HEK293 (cell line): ENCODE data around the gene TMIGD2.

Source experiments
- MYNN ChIP-seq: fragments of 450-650 bp; formaldehyde crosslinking; IDR thresholded peaks from 2 replicates; pipeline ENCODE4 v1.5.1; 2016; ENCODE audit warnings: missing biosample characterization, missing genetic modification characterization, borderline replicate concordance
- SCRT2 ChIP-seq: fragments of 450-650 bp; formaldehyde crosslinking; IDR thresholded peaks from 2 replicates; pipeline ENCODE4 v1.5.1; 2016; ENCODE audit warnings: missing biosample characterization, missing genetic modification characterization
- SETDB1 ChIP-seq: IDR thresholded peaks from one replicate; pipeline ENCODE4 v1.6.1; 2017; ENCODE audit warnings: mild to moderate bottlenecking, low read length, moderate library complexity, mixed read lengths; ENCODE audit not compliant: insufficient read length
- SP3 ChIP-seq: fragments of 450-650 bp; formaldehyde crosslinking; IDR thresholded peaks from 2 replicates; pipeline ENCODE4 v1.5.1; 2016; ENCODE audit warnings: missing biosample characterization, missing genetic modification characterization
- TCF7L2 ChIP-seq: IDR thresholded peaks from 2 replicates; pipeline ENCODE4 v1.6.1; 2011; ENCODE audit warnings: low read depth, mild to moderate bottlenecking, inconsistent platforms, low read length, moderate library complexity, borderline replicate concordance
- WT1 ChIP-seq: fragments of 450-650 bp; formaldehyde crosslinking; IDR thresholded peaks from 2 replicates; pipeline ENCODE4 v1.5.1; 2016; ENCODE audit warnings: missing biosample characterization, missing genetic modification characterization
- YY2 ChIP-seq: fragments of 450-650 bp; formaldehyde crosslinking; IDR thresholded peaks from 2 replicates; pipeline ENCODE4 v1.5.1; 2016; ENCODE audit warnings: missing biosample characterization, missing genetic modification characterization
- ZBTB48 ChIP-seq: fragments of 450-650 bp; formaldehyde crosslinking; IDR thresholded peaks from 2 replicates; pipeline ENCODE4 v1.5.1; 2016; ENCODE audit warnings: missing biosample characterization, missing genetic modification characterization
- ZBTB7A ChIP-seq: fragments of 450-650 bp; formaldehyde crosslinking; IDR thresholded peaks from 2 replicates; pipeline ENCODE4 v1.5.1; 2016; ENCODE audit warnings: low read depth, missing biosample characterization, missing genetic modification characterization
- ZFP69B ChIP-seq: fragments of 450-650 bp; formaldehyde crosslinking; IDR thresholded peaks from 2 replicates; pipeline ENCODE4 v1.5.1; 2016; ENCODE audit warnings: missing biosample characterization, missing genetic modification characterization
- ZNF121 ChIP-seq: fragments of 450-650 bp; formaldehyde crosslinking; IDR thresholded peaks from 2 replicates; pipeline ENCODE4 v1.5.1; 2016; ENCODE audit warnings: missing biosample characterization, missing genetic modification characterization
- ZNF133 ChIP-seq: fragments of 450-650 bp; formaldehyde crosslinking; IDR thresholded peaks from 2 replicates; pipeline ENCODE4 v1.5.1; 2016; ENCODE audit warnings: missing biosample characterization, missing genetic modification characterization
- ZNF2 ChIP-seq: fragments of 450-650 bp; formaldehyde crosslinking; IDR thresholded peaks from 2 replicates; pipeline ENCODE4 v1.5.1; 2016; ENCODE audit warnings: missing biosample characterization, missing genetic modification characterization
- ZNF335 ChIP-seq: fragments of 450-650 bp; formaldehyde crosslinking; conservative IDR thresholded peaks from 2 replicates; pipeline ENCODE4 v1.5.1; 2016; ENCODE audit warnings: missing biosample characterization, missing genetic modification characterization
- ZNF423 ChIP-seq: fragments of 450-650 bp; formaldehyde crosslinking; IDR thresholded peaks from 2 replicates; pipeline ENCODE4 v1.5.1; 2016; ENCODE audit warnings: missing biosample characterization, missing genetic modification characterization
- ZNF558 ChIP-seq: fragments of 450-650 bp; formaldehyde crosslinking; IDR thresholded peaks from 2 replicates; pipeline ENCODE4 v1.5.1; 2016; ENCODE audit warnings: missing biosample characterization, missing genetic modification characterization
- ZNF776 ChIP-seq: fragments of 450-650 bp; formaldehyde crosslinking; IDR thresholded peaks from 2 replicates; pipeline ENCODE4 v1.5.0; 2017; ENCODE audit warnings: missing biosample characterization, missing genetic modification characterization, borderline replicate concordance
- TF ChIP-seq, protein P1 (sequence below): fragments of 450-650 bp; formaldehyde crosslinking; IDR thresholded peaks from 2 replicates; pipeline ENCODE4 v1.5.1; 2016; ENCODE audit warnings: missing biosample characterization, missing genetic modification characterization
- TF ChIP-seq, protein P2 (sequence below): fragments of 450-650 bp; formaldehyde crosslinking; IDR thresholded peaks from 2 replicates; pipeline ENCODE4 v1.5.1; 2016; ENCODE audit warnings: missing biosample characterization, missing genetic modification characterization
- TF ChIP-seq, protein P3 (sequence below): fragments of 450-650 bp; formaldehyde crosslinking; IDR thresholded peaks from 2 replicates; pipeline ENCODE4 v1.5.1; 2016; ENCODE audit warnings: missing biosample characterization, missing genetic modification characterization
- TF ChIP-seq, protein P4 (sequence below): sonication (generic); formaldehyde crosslinking; IDR thresholded peaks from 2 replicates; pipeline ENCODE4 v1.8.1; 2022; ENCODE audit warnings: mild to moderate bottlenecking, moderate library complexity, missing genetic modification reagents
- TF ChIP-seq, protein P5 (sequence below): fragments of 450-650 bp; formaldehyde crosslinking; IDR thresholded peaks from 2 replicates; pipeline ENCODE4 v1.5.1; 2016; ENCODE audit warnings: missing biosample characterization, missing genetic modification characterization
- TF ChIP-seq, protein P6 (sequence below): fragments of 450-650 bp; formaldehyde crosslinking; IDR thresholded peaks from 2 replicates; pipeline ENCODE4 v1.5.1; 2016; ENCODE audit warnings: missing biosample characterization, missing genetic modification characterization, borderline replicate concordance
- TF ChIP-seq, protein P7 (sequence below): fragments of 450-650 bp; formaldehyde crosslinking; IDR thresholded peaks from 2 replicates; pipeline ENCODE4 v1.5.1; 2016; ENCODE audit warnings: missing biosample characterization, missing genetic modification characterization
- TF ChIP-seq, protein P8 (sequence below): fragments of 450-650 bp; formaldehyde crosslinking; IDR thresholded peaks from 2 replicates; pipeline ENCODE4 v1.5.1; 2016; ENCODE audit warnings: missing biosample characterization, missing genetic modification characterization

The TMIGD2 gene

DNA sequence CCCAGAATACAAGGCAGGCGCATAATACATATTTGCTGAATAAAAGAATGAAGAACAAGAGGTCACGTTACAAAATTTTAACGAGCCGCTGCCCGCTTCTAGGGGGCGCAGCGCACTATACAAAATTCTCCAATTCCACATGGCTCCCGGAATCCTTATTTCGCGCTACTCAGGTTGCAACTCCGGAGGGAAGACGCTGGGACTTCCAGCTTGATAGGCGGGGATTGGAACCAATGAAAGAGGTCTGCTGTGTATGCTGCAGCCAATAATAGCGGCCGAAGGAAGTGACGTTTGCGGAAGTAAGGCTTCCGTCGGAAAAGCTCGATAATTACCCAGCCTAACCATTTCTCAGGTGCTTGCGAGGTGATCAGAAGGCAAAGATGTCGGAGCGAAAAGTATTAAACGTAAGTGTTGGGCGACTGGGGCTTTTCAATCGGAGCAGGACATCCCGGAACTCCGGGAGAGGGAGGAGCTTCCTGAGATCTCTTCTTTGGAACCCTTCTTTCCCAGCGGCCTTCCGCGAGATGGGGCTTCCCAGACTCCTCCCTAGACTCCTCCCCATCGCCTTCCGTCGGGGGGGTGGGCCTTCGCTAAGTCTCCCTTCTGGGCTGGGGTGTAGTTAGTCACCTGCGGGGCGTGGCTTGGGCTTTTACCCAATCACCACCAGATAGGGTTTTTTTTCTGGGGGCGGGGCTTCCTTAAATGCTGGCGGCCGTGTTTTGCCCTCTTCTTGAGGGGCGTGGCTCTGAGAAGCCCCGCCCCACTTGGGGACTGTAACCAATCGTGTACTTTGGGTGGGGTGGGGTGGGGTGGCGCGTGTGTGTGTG is 55.2 kb downstream of the TMIGD2 start, which contains the start of gene YJU2 (continued):
- TF ChIP-seq, protein P1, sequence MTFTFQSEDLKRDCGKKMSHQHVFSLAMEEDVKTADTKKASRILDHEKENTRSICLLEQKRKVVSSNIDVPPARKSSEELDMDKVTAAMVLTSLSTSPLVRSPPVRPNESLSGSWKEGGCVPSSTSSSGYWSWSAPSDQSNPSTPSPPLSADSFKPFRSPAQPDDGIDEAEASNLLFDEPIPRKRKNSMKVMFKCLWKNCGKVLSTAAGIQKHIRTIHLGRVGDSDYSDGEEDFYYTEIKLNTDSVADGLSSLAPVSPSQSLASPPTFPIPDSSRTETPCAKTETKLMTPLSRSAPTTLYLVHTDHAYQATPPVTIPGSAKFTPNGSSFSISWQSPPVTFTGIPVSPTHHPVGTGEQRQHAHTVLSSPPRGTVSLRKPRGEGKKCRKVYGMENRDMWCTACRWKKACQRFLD = no peak
- TF ChIP-seq ZBTB7A (tag by site-specific recombination) = no peak
- TF ChIP-seq MYNN (tag by site-specific recombination) = no peak
- TF ChIP-seq WT1 (tag by site-specific recombination) = 0 out of 2 replicates have a peak, but pooled peaks have one; percentile 31
- TF ChIP-seq SETDB1 = peak; percentile 38
- TF ChIP-seq, protein P2, sequence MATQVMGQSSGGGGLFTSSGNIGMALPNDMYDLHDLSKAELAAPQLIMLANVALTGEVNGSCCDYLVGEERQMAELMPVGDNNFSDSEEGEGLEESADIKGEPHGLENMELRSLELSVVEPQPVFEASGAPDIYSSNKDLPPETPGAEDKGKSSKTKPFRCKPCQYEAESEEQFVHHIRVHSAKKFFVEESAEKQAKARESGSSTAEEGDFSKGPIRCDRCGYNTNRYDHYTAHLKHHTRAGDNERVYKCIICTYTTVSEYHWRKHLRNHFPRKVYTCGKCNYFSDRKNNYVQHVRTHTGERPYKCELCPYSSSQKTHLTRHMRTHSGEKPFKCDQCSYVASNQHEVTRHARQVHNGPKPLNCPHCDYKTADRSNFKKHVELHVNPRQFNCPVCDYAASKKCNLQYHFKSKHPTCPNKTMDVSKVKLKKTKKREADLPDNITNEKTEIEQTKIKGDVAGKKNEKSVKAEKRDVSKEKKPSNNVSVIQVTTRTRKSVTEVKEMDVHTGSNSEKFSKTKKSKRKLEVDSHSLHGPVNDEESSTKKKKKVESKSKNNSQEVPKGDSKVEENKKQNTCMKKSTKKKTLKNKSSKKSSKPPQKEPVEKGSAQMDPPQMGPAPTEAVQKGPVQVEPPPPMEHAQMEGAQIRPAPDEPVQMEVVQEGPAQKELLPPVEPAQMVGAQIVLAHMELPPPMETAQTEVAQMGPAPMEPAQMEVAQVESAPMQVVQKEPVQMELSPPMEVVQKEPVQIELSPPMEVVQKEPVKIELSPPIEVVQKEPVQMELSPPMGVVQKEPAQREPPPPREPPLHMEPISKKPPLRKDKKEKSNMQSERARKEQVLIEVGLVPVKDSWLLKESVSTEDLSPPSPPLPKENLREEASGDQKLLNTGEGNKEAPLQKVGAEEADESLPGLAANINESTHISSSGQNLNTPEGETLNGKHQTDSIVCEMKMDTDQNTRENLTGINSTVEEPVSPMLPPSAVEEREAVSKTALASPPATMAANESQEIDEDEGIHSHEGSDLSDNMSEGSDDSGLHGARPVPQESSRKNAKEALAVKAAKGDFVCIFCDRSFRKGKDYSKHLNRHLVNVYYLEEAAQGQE = peak; percentile 48; the same call in 1 of the 2 replicates
- no peak for TF ChIP-seq ZBTB48 (tag by site-specific recombination)
- TF ChIP-seq, protein P3, sequence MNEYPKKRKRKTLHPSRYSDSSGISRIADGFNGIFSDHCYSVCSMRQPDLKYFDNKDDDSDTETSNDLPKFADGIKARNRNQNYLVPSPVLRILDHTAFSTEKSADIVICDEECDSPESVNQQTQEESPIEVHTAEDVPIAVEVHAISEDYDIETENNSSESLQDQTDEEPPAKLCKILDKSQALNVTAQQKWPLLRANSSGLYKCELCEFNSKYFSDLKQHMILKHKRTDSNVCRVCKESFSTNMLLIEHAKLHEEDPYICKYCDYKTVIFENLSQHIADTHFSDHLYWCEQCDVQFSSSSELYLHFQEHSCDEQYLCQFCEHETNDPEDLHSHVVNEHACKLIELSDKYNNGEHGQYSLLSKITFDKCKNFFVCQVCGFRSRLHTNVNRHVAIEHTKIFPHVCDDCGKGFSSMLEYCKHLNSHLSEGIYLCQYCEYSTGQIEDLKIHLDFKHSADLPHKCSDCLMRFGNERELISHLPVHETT (tag by site-specific recombination) = peak; percentile 99
- no peak for TF ChIP-seq ZNF423 (tag by site-specific recombination)
- peak; percentile 88 for TF ChIP-seq ZNF335 (tag by site-specific recombination)
- peak; percentile 94 for TF ChIP-seq SP3 (tag by site-specific recombination)
- TF ChIP-seq, protein P4, sequence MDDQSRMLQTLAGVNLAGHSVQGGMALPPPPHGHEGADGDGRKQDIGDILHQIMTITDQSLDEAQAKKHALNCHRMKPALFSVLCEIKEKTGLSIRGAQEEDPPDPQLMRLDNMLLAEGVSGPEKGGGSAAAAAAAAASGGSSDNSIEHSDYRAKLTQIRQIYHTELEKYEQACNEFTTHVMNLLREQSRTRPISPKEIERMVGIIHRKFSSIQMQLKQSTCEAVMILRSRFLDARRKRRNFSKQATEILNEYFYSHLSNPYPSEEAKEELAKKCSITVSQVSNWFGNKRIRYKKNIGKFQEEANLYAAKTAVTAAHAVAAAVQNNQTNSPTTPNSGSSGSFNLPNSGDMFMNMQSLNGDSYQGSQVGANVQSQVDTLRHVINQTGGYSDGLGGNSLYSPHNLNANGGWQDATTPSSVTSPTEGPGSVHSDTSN = peak; percentile 95; the same call in 1 of the 2 replicates
- TF ChIP-seq YY2 (tag by site-specific recombination) = peak; percentile 90
- no peak for TF ChIP-seq ZNF121 (tag by site-specific recombination)
- no peak for TF ChIP-seq TCF7L2
- TF ChIP-seq ZNF558 (tag by site-specific recombination) = peak; percentile 78; the same call in 1 of the 2 replicates
- no peak for TF ChIP-seq ZNF776 (tag by site-specific recombination)
- TF ChIP-seq, protein P5, sequence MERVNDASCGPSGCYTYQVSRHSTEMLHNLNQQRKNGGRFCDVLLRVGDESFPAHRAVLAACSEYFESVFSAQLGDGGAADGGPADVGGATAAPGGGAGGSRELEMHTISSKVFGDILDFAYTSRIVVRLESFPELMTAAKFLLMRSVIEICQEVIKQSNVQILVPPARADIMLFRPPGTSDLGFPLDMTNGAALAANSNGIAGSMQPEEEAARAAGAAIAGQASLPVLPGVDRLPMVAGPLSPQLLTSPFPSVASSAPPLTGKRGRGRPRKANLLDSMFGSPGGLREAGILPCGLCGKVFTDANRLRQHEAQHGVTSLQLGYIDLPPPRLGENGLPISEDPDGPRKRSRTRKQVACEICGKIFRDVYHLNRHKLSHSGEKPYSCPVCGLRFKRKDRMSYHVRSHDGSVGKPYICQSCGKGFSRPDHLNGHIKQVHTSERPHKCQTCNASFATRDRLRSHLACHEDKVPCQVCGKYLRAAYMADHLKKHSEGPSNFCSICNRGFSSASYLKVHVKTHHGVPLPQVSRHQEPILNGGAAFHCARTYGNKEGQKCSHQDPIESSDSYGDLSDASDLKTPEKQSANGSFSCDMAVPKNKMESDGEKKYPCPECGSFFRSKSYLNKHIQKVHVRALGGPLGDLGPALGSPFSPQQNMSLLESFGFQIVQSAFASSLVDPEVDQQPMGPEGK (tag by site-specific recombination) = peak; percentile 86
- TF ChIP-seq, protein P6, sequence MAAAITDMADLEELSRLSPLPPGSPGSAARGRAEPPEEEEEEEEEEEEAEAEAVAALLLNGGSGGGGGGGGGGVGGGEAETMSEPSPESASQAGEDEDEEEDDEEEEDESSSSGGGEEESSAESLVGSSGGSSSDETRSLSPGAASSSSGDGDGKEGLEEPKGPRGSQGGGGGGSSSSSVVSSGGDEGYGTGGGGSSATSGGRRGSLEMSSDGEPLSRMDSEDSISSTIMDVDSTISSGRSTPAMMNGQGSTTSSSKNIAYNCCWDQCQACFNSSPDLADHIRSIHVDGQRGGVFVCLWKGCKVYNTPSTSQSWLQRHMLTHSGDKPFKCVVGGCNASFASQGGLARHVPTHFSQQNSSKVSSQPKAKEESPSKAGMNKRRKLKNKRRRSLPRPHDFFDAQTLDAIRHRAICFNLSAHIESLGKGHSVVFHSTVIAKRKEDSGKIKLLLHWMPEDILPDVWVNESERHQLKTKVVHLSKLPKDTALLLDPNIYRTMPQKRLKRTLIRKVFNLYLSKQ (tag by site-specific recombination) = no peak
- TF ChIP-seq SCRT2 (tag by site-specific recombination) = no peak
- TF ChIP-seq, protein P7, sequence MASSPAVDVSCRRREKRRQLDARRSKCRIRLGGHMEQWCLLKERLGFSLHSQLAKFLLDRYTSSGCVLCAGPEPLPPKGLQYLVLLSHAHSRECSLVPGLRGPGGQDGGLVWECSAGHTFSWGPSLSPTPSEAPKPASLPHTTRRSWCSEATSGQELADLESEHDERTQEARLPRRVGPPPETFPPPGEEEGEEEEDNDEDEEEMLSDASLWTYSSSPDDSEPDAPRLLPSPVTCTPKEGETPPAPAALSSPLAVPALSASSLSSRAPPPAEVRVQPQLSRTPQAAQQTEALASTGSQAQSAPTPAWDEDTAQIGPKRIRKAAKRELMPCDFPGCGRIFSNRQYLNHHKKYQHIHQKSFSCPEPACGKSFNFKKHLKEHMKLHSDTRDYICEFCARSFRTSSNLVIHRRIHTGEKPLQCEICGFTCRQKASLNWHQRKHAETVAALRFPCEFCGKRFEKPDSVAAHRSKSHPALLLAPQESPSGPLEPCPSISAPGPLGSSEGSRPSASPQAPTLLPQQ = peak; percentile 89; the same call in 1 of the 2 replicates
- TF ChIP-seq ZFP69B (tag by site-specific recombination) = peak; percentile 84
- peak; percentile 97 for TF ChIP-seq ZNF2 (tag by site-specific recombination)
- no peak for TF ChIP-seq ZNF133 (tag by site-specific recombination)
- TF ChIP-seq, protein P8, sequence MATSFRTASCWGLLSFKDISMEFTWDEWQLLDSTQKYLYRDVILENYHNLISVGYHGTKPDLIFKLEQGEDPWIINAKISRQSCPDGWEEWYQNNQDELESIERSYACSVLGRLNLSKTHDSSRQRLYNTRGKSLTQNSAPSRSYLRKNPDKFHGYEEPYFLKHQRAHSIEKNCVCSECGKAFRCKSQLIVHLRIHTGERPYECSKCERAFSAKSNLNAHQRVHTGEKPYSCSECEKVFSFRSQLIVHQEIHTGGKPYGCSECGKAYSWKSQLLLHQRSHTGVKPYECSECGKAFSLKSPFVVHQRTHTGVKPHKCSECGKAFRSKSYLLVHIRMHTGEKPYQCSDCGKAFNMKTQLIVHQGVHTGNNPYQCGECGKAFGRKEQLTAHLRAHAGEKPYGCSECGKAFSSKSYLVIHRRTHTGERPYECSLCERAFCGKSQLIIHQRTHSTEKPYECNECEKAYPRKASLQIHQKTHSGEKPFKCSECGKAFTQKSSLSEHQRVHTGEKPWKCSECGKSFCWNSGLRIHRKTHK (tag by site-specific recombination) = no peak
